Measurements from ENCODE around the gene C12orf75.

- TF ChIP-seq CTBP1 (IDR thresholded peaks at IDR 0.05; ENCODE audit: borderline replicate concordance), result no peak
- TF ChIP-seq NFRKB (IDR thresholded peaks at IDR 0.05), result no peak
- TF ChIP-seq FOXM1 (IDR thresholded peaks at IDR 0.05; ENCODE audit: borderline replicate concordance), result no peak
- no peak for TF ChIP-seq ZNF384 (IDR thresholded peaks at IDR 0.05)
- TF ChIP-seq ELF4 (IDR thresholded peaks at IDR 0.05), result no peak
- no peak for TF ChIP-seq BHLHE40 (IDR thresholded peaks at IDR 0.05; ENCODE audit: borderline replicate concordance)
These were observed 37.8 kb upstream of the C12orf75 start for GRCh38 chr12:105292705-105293104.

Data from HEK293T (cell line).